ENCODE results near the gene PSMD11. TPM values are rescaled to one million over a fixed set of nuclear protein-coding genes. Genes with fewer than 3 reads are reported as not detected.

PSMD11 gene
- total and polyA plus RNA-seq, 5 experiments from 2014 or later: 64.9 to 122 (median 102) TPM

- no peaks in the 10 kb centered on the region for H3K9me3 Mint-ChIP-seq
- H3K36me3 Mint-ChIP-seq: peaks cover 9 to 22% (median 18%) of the 10 kb centered on the region in 3 donors
- peak overlapping the region; percentile 89 to 96 (median 94) for H3K27ac Mint-ChIP-seq
- no peaks in the 10 kb centered on the region for H3K27me3 Mint-ChIP-seq
- POLR2A ChIA-PET: interaction anchor here (22.8 kb wide), 1 partner anchor 23 kb away, joined by 889 read pairs; no protein-coding TSS in a partner anchor
- ATAC-seq (no peak), DNase-seq (no peak)
- peak overlapping the region; percentile 71 to 94 (median 89) for H3K4me3 Mint-ChIP-seq
- peaks cover 30 to 88% (median 71%) of the 10 kb centered on the region in 4 donors for H3K4me1 Mint-ChIP-seq
These were observed 47.9 kb downstream of the PSMD11 start for GRCh38 chr17:32492264-32492589.

GRCh38 chr17:32492648-32493289 lies 48.5 kb downstream of the PSMD11 start:
- Mint-ChIP-seq H3K27me3 (no peaks in the 10 kb centered on the region), H3K36me3 (peaks cover 6 to 19% (median 15%) of the 10 kb centered on the region in 3 donors), H3K4me1 (peaks cover 28 to 87% (median 70%) of the 10 kb centered on the region in 4 donors), H3K4me3 (peak overlapping the region in 9 of 10 donors; percentile 56 to 94 (median 84)), H3K27ac (peak overlapping the region; percentile 89 to 96 (median 94)), H3K9me3 (no peaks in the 10 kb centered on the region)
- ATAC-seq (no peak), DNase-seq (peak in 1 of 10 donors; percentile 50)
- POLR2A ChIA-PET: interaction anchor here (22.8 kb wide), 1 partner anchor 23 kb away, joined by 889 read pairs; no protein-coding TSS in a partner anchor

- Mint-ChIP-seq H3K4me3 (peak overlapping the region in 7 of 10 donors; percentile 18 to 91 (median 59)), H3K36me3 (peaks cover 0 to 15% (median 8%) of the 10 kb centered on the region in 3 donors), H3K4me1 (peaks cover 27 to 86% (median 67%) of the 10 kb centered on the region in 4 donors), H3K27me3 (no peaks in the 10 kb centered on the region), H3K27ac (peak overlapping the region in 9 of 10 donors; percentile 52 to 96 (median 89)), H3K9me3 (no peaks in the 10 kb centered on the region)
- no peak for ATAC-seq
- peak in 1 of 10 donors; percentile 53 for DNase-seq
- POLR2A ChIA-PET: interaction anchor here (0.6 to 22.8 kb wide), 2 partner anchors 22 to 87 kb away, joined by 5 to 889 read pairs; no protein-coding TSS in a partner anchor
These were observed 49.3 kb downstream of the PSMD11 start for GRCh38 chr17:32493571-32493970.

GRCh38 chr17:32493976-32494513 lies 49.7 kb downstream of the PSMD11 start:
- Mint-ChIP-seq H3K27ac (peak overlapping the region in 8 of 10 donors; percentile 37 to 96 (median 66)), H3K4me1 (peaks cover 26 to 85% (median 64%) of the 10 kb centered on the region in 4 donors), H3K36me3 (peaks cover 0 to 12% (median 4%) of the 10 kb centered on the region in 3 donors), H3K4me3 (peak overlapping the region in 6 of 10 donors; percentile 18 to 84 (median 53)), H3K9me3 (no peaks in the 10 kb centered on the region), H3K27me3 (no peaks in the 10 kb centered on the region)
- ATAC-seq: no peak
- POLR2A ChIA-PET: interaction anchor here (0.6 to 22.8 kb wide), 2 partner anchors 21 to 86 kb away, joined by 5 to 889 read pairs; no protein-coding TSS in a partner anchor
- peak in 1 of 10 donors; percentile 63 for DNase-seq

GRCh38 chr17:32494621-32495358 lies 50.5 kb downstream of the PSMD11 start:
- POLR2A ChIA-PET: interaction anchor here (0.6 to 22.8 kb wide), 3 partner anchors 8 to 66 kb away, joined by 4 to 889 read pairs (median 20); partner anchors contain the start of gene CDK5R1
- H3K4me3 Mint-ChIP-seq: peak overlapping the region in 5 of 10 donors; percentile 32 to 69 (median 45)
- peaks cover 22 to 77% (median 56%) of the 10 kb centered on the region in 4 donors for H3K4me1 Mint-ChIP-seq
- peaks cover 0 to 5% (median under 1%) of the 10 kb centered on the region in 3 donors for H3K36me3 Mint-ChIP-seq
- no peaks in the 10 kb centered on the region for H3K27me3 Mint-ChIP-seq
- H3K9me3 Mint-ChIP-seq: no peaks in the 10 kb centered on the region
- ATAC-seq: peak; percentile 54 to 56
- DNase-seq: peak in 1 of 10 donors; percentile 67
- H3K27ac Mint-ChIP-seq: peak overlapping the region in 4 of 10 donors; percentile 52 to 96 (median 66)

GRCh38 chr17:32495359-32496231 lies 51.3 kb downstream of the PSMD11 start:
- Mint-ChIP-seq H3K9me3 (no peaks in the 10 kb centered on the region), H3K4me1 (peaks cover 21 to 76% (median 51%) of the 10 kb centered on the region in 4 donors), H3K4me3 (peak overlapping the region in 2 of 10 donors; percentile 33 to 69), H3K36me3 (no peaks in the 10 kb centered on the region), H3K27me3 (no peaks in the 10 kb centered on the region), H3K27ac (peak overlapping the region in 6 of 10 donors; percentile 25 to 96 (median 50))
- peak in 3 of 10 donors; percentile 41 to 74 (median 48) for DNase-seq
- peak; percentile 66 to 71 for ATAC-seq
- POLR2A ChIA-PET: interaction anchor here (1.1 to 22.8 kb wide), 3 partner anchors 8 to 43 kb away, joined by 4 to 889 read pairs (median 20); partner anchors contain the start of gene CDK5R1

DNA sequence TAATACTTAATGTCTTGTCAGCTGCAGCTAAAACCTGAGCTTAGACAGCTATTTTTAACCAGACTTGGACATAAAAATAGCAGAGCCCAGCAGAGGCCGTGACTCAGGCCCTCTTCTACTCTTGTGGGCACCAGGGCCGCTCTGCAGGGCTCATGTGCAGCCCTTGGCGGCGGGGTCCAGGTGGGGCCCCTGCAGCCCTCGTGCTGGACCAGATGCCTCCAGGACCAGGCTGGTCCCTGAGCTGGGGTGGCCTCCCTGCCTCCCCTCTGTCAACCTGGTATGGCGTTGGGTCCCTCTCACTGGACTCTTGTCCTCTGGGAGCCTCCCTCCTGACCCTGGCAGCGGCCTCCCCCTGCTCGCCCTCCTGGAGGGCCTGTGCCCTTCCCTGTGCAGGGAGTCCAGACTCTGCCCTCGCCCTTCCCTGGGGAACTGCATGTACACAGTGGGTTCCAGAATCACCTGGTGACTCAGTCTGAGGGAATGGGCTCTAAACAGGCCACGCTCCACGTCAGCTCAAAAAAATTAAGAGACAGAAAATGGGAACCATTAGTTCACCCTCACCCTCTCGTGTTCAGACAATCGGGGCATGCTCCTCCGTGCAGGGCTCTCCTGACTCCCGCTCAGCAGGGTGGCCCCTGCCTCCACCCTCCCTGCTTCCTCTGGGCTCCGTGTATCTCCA lies 52.2 kb downstream of the PSMD11 start:
- ATAC-seq (no peak), DNase-seq (peak in 1 of 10 donors; percentile 46)
- no peaks in the 10 kb centered on the region for H3K36me3 Mint-ChIP-seq
- H3K4me1 Mint-ChIP-seq: peaks cover 21 to 75% (median 47%) of the 10 kb centered on the region in 4 donors
- no peaks in the 10 kb centered on the region for H3K27me3 Mint-ChIP-seq
- POLR2A ChIA-PET: interaction anchor here (0.6 to 22.8 kb wide), 4 partner anchors 9 to 46 kb away, joined by 4 to 889 read pairs (median 13); partner anchors contain the start of gene CDK5R1
- H3K27ac Mint-ChIP-seq: peak overlapping the region in 6 of 10 donors; percentile 16 to 86 (median 46)
- no peaks in the 10 kb centered on the region for H3K9me3 Mint-ChIP-seq
- H3K4me3 Mint-ChIP-seq: peak overlapping the region in 1 of 10 donors; percentile 47

DNA sequence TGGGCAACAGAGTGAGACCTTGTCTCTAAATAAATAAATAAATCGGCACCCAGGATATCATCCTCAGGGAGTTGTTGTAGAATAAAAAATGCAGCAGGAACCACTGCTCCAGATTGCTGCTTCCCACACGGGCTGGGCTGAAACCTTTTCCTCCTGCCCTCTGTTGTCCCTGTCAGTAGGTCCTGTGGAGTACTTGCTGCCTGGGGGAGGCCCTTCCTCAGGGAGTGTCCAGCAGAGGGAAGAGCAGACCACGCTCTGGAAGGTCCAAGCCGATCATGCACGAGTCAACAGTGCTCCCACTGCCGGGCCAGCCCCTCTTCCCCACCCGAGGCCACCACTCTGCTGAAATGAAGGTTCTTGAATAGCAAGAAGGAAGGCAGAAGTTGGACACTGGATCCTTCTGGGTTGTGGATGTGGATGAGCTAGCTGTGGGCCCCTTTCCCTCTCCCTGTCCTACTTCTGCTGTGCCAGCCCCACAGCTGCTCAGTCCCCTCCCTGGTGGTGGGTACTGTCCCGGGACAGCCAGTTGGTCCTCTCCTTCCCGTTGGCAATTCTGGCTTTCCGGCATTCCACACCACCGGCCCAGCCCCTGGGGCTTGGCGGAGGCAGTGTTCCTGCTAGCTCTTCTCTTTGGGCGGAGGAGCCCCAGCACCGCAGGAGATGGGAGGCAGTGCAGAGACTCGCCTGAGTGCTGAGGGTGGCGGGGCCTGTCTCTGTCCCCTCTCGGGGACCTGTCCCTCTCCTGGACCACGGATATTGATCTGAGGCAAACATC lies 53.3 kb downstream of the PSMD11 start:
- ATAC-seq (no peak), DNase-seq (peak in 1 of 10 donors; percentile 50)
- H3K36me3 Mint-ChIP-seq: no peaks in the 10 kb centered on the region
- H3K4me3 Mint-ChIP-seq: peak overlapping the region in 1 of 10 donors; percentile 3
- peaks cover 20 to 75% (median 47%) of the 10 kb centered on the region in 4 donors for H3K4me1 Mint-ChIP-seq
- no peaks in the 10 kb centered on the region for H3K27me3 Mint-ChIP-seq
- H3K27ac Mint-ChIP-seq: peak overlapping the region in 7 of 10 donors; percentile 16 to 84 (median 60)
- POLR2A ChIA-PET: interaction anchor here (0.6 to 36.8 kb wide), 3 partner anchors 4 to 45 kb away, joined by 6 to 889 read pairs (median 889); partner anchors contain the start of gene CDK5R1
- H3K9me3 Mint-ChIP-seq: peaks cover 0 to 1% (median 0%) of the 10 kb centered on the region in 9 donors

DNA sequence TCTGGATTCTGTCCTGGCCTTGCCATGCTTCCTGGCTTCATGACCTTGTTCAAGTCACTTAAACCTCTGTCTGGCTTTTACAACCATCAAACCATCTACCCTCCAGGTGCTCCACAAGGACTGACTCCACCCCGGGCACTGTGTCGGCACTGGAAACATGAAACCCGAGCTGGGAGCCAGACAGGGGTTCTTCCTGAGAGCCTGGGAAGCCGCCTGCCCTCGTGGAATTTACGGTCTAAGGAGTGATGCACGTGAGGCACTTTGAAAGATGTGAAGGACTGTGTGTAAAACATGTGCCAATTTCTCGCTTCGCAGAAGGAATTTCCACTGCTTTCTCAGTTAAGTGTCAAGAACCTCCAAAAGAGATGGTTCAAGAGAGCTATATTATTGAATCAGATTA lies 54.1 kb downstream of the PSMD11 start:
- POLR2A ChIA-PET: interaction anchor here (22.8 to 36.8 kb wide), 2 partner anchors 4 to 17 kb away, joined by 889 read pairs; partner anchors contain the start of gene CDK5R1
- H3K9me3 Mint-ChIP-seq: peaks cover 0 to 1% (median 0%) of the 10 kb centered on the region in 9 donors
- no peaks in the 10 kb centered on the region for H3K27me3 Mint-ChIP-seq
- DNase-seq (no peak), ATAC-seq (no peak)
- H3K27ac Mint-ChIP-seq: peak overlapping the region in 5 of 10 donors; percentile 22 to 66 (median 60)
- no peaks in the 10 kb centered on the region for H3K36me3 Mint-ChIP-seq
- peaks cover 16 to 75% (median 47%) of the 10 kb centered on the region in 4 donors for H3K4me1 Mint-ChIP-seq
- H3K4me3 Mint-ChIP-seq: no peak overlapping the region

DNA sequence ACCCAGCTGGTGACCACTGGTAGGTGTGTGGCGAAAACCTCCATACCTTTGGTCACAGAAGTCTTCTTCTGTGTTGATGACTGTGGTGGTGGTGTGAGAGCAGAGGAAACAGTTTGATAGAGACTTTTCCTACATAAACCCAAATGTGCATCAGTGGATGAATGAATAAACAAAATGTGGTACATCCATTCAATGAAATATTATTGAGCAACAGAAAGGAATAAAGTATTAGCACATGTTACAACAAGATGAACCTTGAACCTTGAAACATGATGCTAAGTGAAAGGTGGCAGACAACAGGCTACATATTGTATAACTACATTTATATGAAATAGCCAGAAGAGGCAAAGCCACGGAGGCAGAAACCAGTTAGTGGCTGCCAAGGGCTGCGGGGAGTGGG lies 57.7 kb downstream of the PSMD11 start:
- H3K27me3 Mint-ChIP-seq: no peaks in the 10 kb centered on the region
- POLR2A ChIA-PET: interaction anchor here (22.8 to 36.8 kb wide), 2 partner anchors 8 to 14 kb away, joined by 889 read pairs; partner anchors contain the start of gene CDK5R1
- peaks cover 0 to 1% (median 0%) of the 10 kb centered on the region in 9 donors for H3K9me3 Mint-ChIP-seq
- DNase-seq (no peak), ATAC-seq (no peak)
- H3K36me3 Mint-ChIP-seq: no peaks in the 10 kb centered on the region
- H3K27ac Mint-ChIP-seq: peak overlapping the region; percentile 91 to 100 (median 98)
- peak overlapping the region in 9 of 10 donors; percentile 46 to 84 (median 70) for H3K4me3 Mint-ChIP-seq
- H3K4me1 Mint-ChIP-seq: peaks cover 33 to 82% (median 70%) of the 10 kb centered on the region in 4 donors
